Measurements from ENCODE around the gene XPO4. TPM values are rescaled to one million over a fixed set of nuclear protein-coding genes. Genes with fewer than 3 reads are reported as not detected.
"Not testable (repeated sequence)": the region's sequence is repeated elsewhere in the genome, so short reads cannot be mapped to it uniquely, and the experiment has no call there.

The XPO4 gene
- total RNA-seq, 1 donor from 2014 or later = 15.5 TPM

DNA sequence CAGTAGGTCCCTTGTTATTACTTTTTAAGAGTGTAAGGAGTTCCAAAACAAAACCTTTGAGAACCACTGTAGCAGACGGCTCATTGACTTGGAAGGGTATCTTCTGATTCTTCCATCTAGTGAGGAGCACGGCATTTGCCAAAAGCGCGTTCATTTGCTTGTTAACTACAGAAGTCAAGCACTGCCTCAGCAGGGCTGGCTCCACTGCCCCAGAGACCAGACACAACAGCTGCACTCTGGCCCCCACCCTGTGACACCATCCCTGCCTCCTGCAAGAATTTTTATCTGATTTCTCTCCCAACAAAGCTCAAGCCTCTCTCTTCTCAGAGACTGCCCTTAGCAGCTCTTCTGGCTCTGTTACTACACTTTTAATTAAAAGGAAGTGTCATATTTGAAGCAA lies 20.7 kb upstream of the XPO4 start:
- Mint-ChIP-seq H3K4me3 (ENCODE audit: unreplicated experiment) (no peak overlapping the region), H3K4me1 (ENCODE audit: low read depth, unreplicated experiment) (peaks cover 6% of the 10 kb centered on the region), H3K27me3 (ENCODE audit: unreplicated experiment) (no peaks in the 10 kb centered on the region), H3K9me3 (ENCODE audit: unreplicated experiment) (peaks cover 4% of the 10 kb centered on the region), H3K27ac (ENCODE audit: unreplicated experiment) (no peak overlapping the region), H3K36me3 (ENCODE audit: unreplicated experiment) (no peaks in the 10 kb centered on the region)
- no peak for DNase-seq
- TF ChIP-seq CTCF (IDR thresholded peaks at IDR 0.05; ENCODE audit: partially characterized antibody, unreplicated experiment) = no peak

DNA sequence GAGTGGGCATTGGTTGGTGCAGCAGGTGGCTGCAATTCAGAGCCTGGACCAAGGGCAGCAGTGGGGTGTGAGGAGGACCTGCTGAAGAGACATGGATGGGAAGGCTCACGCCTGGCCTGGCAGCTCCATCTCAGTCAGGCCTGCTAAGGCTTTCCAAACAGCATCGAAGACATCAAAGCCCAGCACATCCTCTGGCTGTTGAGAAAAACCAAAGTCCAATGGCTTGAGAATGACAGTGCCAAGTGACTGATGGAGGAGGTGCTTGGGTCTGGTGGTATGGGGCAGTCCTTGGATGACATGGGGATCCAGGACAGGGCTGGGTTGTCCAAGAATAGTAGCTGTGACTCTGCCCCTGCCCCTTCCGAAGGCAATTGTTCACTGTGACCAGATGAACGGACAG lies 19.0 kb upstream of the XPO4 start:
- Mint-ChIP-seq H3K27me3 (ENCODE audit: unreplicated experiment) (no peaks in the 10 kb centered on the region), H3K27ac (ENCODE audit: unreplicated experiment) (no peak overlapping the region), H3K4me3 (ENCODE audit: unreplicated experiment) (no peak overlapping the region), H3K36me3 (ENCODE audit: unreplicated experiment) (no peaks in the 10 kb centered on the region), H3K4me1 (ENCODE audit: low read depth, unreplicated experiment) (peaks cover 6% of the 10 kb centered on the region), H3K9me3 (ENCODE audit: unreplicated experiment) (peaks cover 4% of the 10 kb centered on the region)
- no peak for DNase-seq
- TF ChIP-seq CTCF (IDR thresholded peaks at IDR 0.05; ENCODE audit: partially characterized antibody, unreplicated experiment) = no peak

GRCh38 chr13:20915676-20916075 lies 13.1 kb upstream of the XPO4 start:
- DNase-seq; H3K27ac Mint-ChIP-seq (ENCODE audit: unreplicated experiment); H3K4me3 Mint-ChIP-seq (ENCODE audit: unreplicated experiment); H3K27me3 Mint-ChIP-seq (ENCODE audit: unreplicated experiment); H3K9me3 Mint-ChIP-seq (ENCODE audit: unreplicated experiment); H3K36me3 Mint-ChIP-seq (ENCODE audit: unreplicated experiment); H3K4me1 Mint-ChIP-seq (ENCODE audit: low read depth, unreplicated experiment): not testable (repeated sequence)

- no peak for DNase-seq
- H3K9me3 Mint-ChIP-seq (ENCODE audit: unreplicated experiment) = no peaks in the 10 kb centered on the region
- no peaks in the 10 kb centered on the region for H3K4me1 Mint-ChIP-seq (ENCODE audit: low read depth, unreplicated experiment)
- no peak for TF ChIP-seq CTCF (IDR thresholded peaks at IDR 0.05; ENCODE audit: partially characterized antibody, unreplicated experiment)
- H3K27ac Mint-ChIP-seq (ENCODE audit: unreplicated experiment) = no peak overlapping the region
- no peaks in the 10 kb centered on the region for H3K36me3 Mint-ChIP-seq (ENCODE audit: unreplicated experiment)
- H3K27me3 Mint-ChIP-seq (ENCODE audit: unreplicated experiment) = no peaks in the 10 kb centered on the region
- no peak overlapping the region for H3K4me3 Mint-ChIP-seq (ENCODE audit: unreplicated experiment)
Measured at GRCh38 chr13:20911037-20911436, 8.5 kb upstream of the XPO4 start.

DNA sequence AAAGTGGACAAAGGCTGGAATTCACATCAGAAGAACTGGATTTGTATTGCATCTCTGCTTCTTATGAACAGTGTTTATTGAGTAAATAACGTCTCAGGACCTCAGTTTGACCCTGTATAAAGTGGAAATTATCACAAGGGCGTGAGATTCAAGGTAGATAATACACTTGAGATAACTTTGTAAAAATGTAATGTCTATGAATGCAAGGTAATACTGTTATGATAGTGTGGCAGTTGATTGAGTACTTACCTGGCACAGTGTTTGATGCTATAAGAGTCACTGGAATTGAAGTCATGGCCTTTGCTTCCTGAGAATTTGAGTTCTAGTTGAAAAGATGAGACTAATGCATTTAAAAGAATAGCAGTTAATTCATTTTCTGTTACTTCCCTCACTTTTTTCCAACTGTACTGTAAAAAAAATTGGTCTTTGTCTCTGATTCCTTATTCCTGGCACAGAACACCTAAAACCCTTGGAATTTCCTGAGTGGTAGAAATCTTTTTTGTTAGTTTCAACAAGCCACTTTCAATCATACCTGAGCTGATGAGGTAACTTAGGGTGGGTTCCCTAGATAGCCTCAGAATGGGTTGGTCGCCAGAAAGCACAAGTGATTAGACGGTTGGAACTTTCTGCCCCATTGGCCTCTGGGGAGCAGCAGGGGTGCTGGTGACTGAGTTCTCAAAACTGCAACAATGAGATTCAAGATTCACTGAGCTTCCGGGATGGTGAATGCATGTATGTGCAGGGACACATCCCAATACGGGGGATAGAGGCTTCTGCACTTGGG lies 6.4 kb upstream of the XPO4 start:
- no peaks in the 10 kb centered on the region for H3K27me3 Mint-ChIP-seq (ENCODE audit: unreplicated experiment)

More for the DNA sequence above, 6.4 kb upstream of the XPO4 start:
- no peaks in the 10 kb centered on the region for H3K4me1 Mint-ChIP-seq (ENCODE audit: low read depth, unreplicated experiment)
- no peak for TF ChIP-seq CTCF (IDR thresholded peaks at IDR 0.05; ENCODE audit: partially characterized antibody, unreplicated experiment)
- H3K4me3 Mint-ChIP-seq (ENCODE audit: unreplicated experiment) = no peak overlapping the region
- no peak overlapping the region for H3K27ac Mint-ChIP-seq (ENCODE audit: unreplicated experiment)
- DNase-seq = no peak
- peaks cover 2% of the 10 kb centered on the region for H3K9me3 Mint-ChIP-seq (ENCODE audit: unreplicated experiment)
- H3K36me3 Mint-ChIP-seq (ENCODE audit: unreplicated experiment) = no peaks in the 10 kb centered on the region

Measured in glutamatergic neuron (in vitro differentiated cells).